ENCODE data around the gene YKT6. TPM values are rescaled to one million over a fixed set of nuclear protein-coding genes. Genes with fewer than 3 reads are reported as not detected.
A peak's percentile ranks its signal among the peaks of the same experiment; 100 is the strongest.

The YKT6 gene
- 80.6 to 85.0 TPM (median 83.7 TPM) in 3 replicates for total RNA-seq

- H3K27ac Mint-ChIP-seq = peak within 1 kb of the TSS; percentile 95
- H3K27me3 Mint-ChIP-seq (ENCODE audit: low read depth) = peaks cover 18% of the 10 kb centered on the region
- H3K4me3 Mint-ChIP-seq = peak within 1 kb of the TSS; percentile 87
- no peaks in the 10 kb centered on the region for H3K9me3 Mint-ChIP-seq
- peaks cover 17% of the 10 kb centered on the region for H3K4me1 Mint-ChIP-seq
- peaks cover 10% of the 10 kb centered on the region for H3K36me3 Mint-ChIP-seq
- peak; percentile 30 for TF ChIP-seq CTCF (IDR thresholded peaks at IDR 0.05; ENCODE audit: unreplicated experiment)
- peak; percentile 75 to 89 for DNase-seq (ENCODE audit: low spot score in 2 of 2, unreplicated experiment in 2 of 2)
Measured at GRCh38 chr7:44200699-44201461, at the start of gene YKT6. Gene YKT6 (plus strand): TSS chr7:44200978. CDS start chr7:44201136, 158 bp downstream.

- DNase-seq (ENCODE audit: low spot score in 2 of 2, unreplicated experiment in 2 of 2) = no peak
- Mint-ChIP-seq H3K9me3 (no peaks in the 10 kb centered on the region), H3K27me3 (ENCODE audit: low read depth) (peaks cover 4% of the 10 kb centered on the region), H3K27ac (no peak overlapping the region), H3K36me3 (no peaks in the 10 kb centered on the region), H3K4me1 (peaks cover 5% of the 10 kb centered on the region), H3K4me3 (no peak overlapping the region)
- TF ChIP-seq CTCF (IDR thresholded peaks at IDR 0.05; ENCODE audit: unreplicated experiment) = no peak
Measured at GRCh38 chr7:44151956-44152355, 48.8 kb upstream of the YKT6 start.

- no peak overlapping the region for H3K4me3 Mint-ChIP-seq
- H3K36me3 Mint-ChIP-seq = no peaks in the 10 kb centered on the region
- no peak overlapping the region for H3K27ac Mint-ChIP-seq
- peaks cover 3% of the 10 kb centered on the region for H3K27me3 Mint-ChIP-seq (ENCODE audit: low read depth)
- TF ChIP-seq CTCF (IDR thresholded peaks at IDR 0.05; ENCODE audit: unreplicated experiment) = no peak
- peaks cover 2% of the 10 kb centered on the region for H3K4me1 Mint-ChIP-seq
- no peaks in the 10 kb centered on the region for H3K9me3 Mint-ChIP-seq
- no peak for DNase-seq (ENCODE audit: low spot score in 2 of 2, unreplicated experiment in 2 of 2)
Measured at GRCh38 chr7:44152971-44153947, 47.5 kb upstream of the YKT6 start.

GRCh38 chr7:44153948-44154335, 46.8 kb upstream of the YKT6 start:
- no peaks in the 10 kb centered on the region for H3K36me3 Mint-ChIP-seq
- DNase-seq (ENCODE audit: low spot score in 2 of 2, unreplicated experiment in 2 of 2) = no peak
- H3K9me3 Mint-ChIP-seq = no peaks in the 10 kb centered on the region
- H3K27ac Mint-ChIP-seq = no peak overlapping the region
- H3K27me3 Mint-ChIP-seq (ENCODE audit: low read depth) = peaks cover under 1% of the 10 kb centered on the region
- no peak for TF ChIP-seq CTCF (IDR thresholded peaks at IDR 0.05; ENCODE audit: unreplicated experiment)
- H3K4me1 Mint-ChIP-seq = no peaks in the 10 kb centered on the region
- H3K4me3 Mint-ChIP-seq = no peak overlapping the region

- no peak for DNase-seq (ENCODE audit: low spot score in 2 of 2, unreplicated experiment in 2 of 2)
- Mint-ChIP-seq H3K27me3 (ENCODE audit: low read depth) (no peaks in the 10 kb centered on the region), H3K4me1 (no peaks in the 10 kb centered on the region), H3K36me3 (no peaks in the 10 kb centered on the region), H3K4me3 (no peak overlapping the region), H3K9me3 (no peaks in the 10 kb centered on the region), H3K27ac (no peak overlapping the region)
- TF ChIP-seq CTCF (IDR thresholded peaks at IDR 0.05; ENCODE audit: unreplicated experiment) = no peak
Measured at GRCh38 chr7:44154703-44155102, 46.1 kb upstream of the YKT6 start.
